Fibroblast of lung (primary cell): Measurements from ENCODE around the gene ITGA8. TPM values are rescaled to one million over a fixed set of nuclear protein-coding genes. Genes with fewer than 3 reads are reported as not detected.

Experiments
- DNase-seq, 2 donors: peaks; one replicate each; pipeline versions ENCODE4 v3.0.0 to v3.0.0-alpha.2; 2010; ENCODE audit warnings: low read depth in 2 of 2
- H2AFZ ChIP-seq: 2 replicates; pipeline ENCODE4 v1.5.1; 2012; ENCODE audit warnings: low read length, control low read depth, inconsistent platforms
- H3K27ac ChIP-seq: 2 replicates; pipeline ENCODE4 v1.5.1; 2011; ENCODE audit warnings: low read length, control low read depth; ENCODE audit not compliant: insufficient read depth
- H3K27me3 ChIP-seq: 2 replicates; pipeline ENCODE4 v1.5.1; 2011; ENCODE audit warnings: mild to moderate bottlenecking, low read length; ENCODE audit not compliant: control insufficient read depth, insufficient read depth
- H3K36me3 ChIP-seq: 2 replicates; pipeline ENCODE4 v1.5.1; 2011; ENCODE audit warnings: low read length; ENCODE audit not compliant: control insufficient read depth, insufficient read depth
- H3K4me1 ChIP-seq: 2 replicates; pipeline ENCODE4 v1.5.1; 2011; ENCODE audit warnings: low read length; ENCODE audit not compliant: control insufficient read depth, insufficient read depth; ENCODE audit errors: extremely low read depth
- H3K4me2 ChIP-seq: 2 replicates; pipeline ENCODE4 v1.5.1; 2011; ENCODE audit warnings: low read length, control low read depth; ENCODE audit not compliant: insufficient read depth; ENCODE audit errors: extremely low read depth
- H3K4me3 ChIP-seq, 4 experiments: fragments of 200-600 bp in 1 of 4; sonication (generic) in 1 of 4; replicated peaks in 1 of 4; 2 replicates each; pipeline ENCODE4 v1.5.1; 2011 to 2016; ENCODE audit warnings: low read length in 4 of 4, low read depth in 3 of 4, mild to moderate bottlenecking in 3 of 4, control low read depth in 2 of 4, inconsistent platforms in 1 of 4, mixed read lengths in 1 of 4; ENCODE audit not compliant: insufficient read depth in 1 of 4; ENCODE audit errors: control extremely low read depth in 1 of 4
- H3K79me2 ChIP-seq: 2 replicates; pipeline ENCODE4 v1.5.1; 2012; ENCODE audit warnings: mild to moderate bottlenecking, low read length, inconsistent platforms; ENCODE audit not compliant: control insufficient read depth, insufficient read depth
- H3K9ac ChIP-seq: 2 replicates; pipeline ENCODE4 v1.5.1; 2011; ENCODE audit warnings: mild to moderate bottlenecking, low read length, control low read depth; ENCODE audit not compliant: insufficient read depth
- H3K9me3 ChIP-seq: 2 replicates; pipeline ENCODE4 v1.5.1; 2012; ENCODE audit warnings: low read depth, low read length; ENCODE audit not compliant: control insufficient read depth, insufficient read depth
- H4K20me1 ChIP-seq: 2 replicates; pipeline ENCODE4 v1.5.1; 2011; ENCODE audit warnings: low read length; ENCODE audit not compliant: control insufficient read depth, insufficient read depth; ENCODE audit errors: extremely low read depth
- CTCF ChIP-seq, 2 donors: IDR thresholded peaks in 1 of 2; conservative IDR thresholded peaks in 1 of 2; 1 replicate in 1 of 2; 2 replicates in 1 of 2; pipeline ENCODE4 v1.5.1; 2011 to 2012; ENCODE audit warnings: low read length in 2 of 2, control low read depth in 1 of 2, inconsistent platforms in 1 of 2, low read depth in 1 of 2, mild to moderate bottlenecking in 1 of 2
- EZH2 ChIP-seq: IDR thresholded peaks from 2 replicates; pipeline ENCODE4 v1.5.1; 2012; ENCODE audit warnings: low read length, control low read depth, mild to moderate bottlenecking; ENCODE audit errors: missing control alignments
- polyA plus RNA-seq, 2 donors: library from polyadenylated mRNA; depleted of rRNA in 1 of 2; stranded (reverse) in 1 of 2; unstranded in 1 of 2; fragments of >200 nt; gene quantifications; 2 replicates each; pipeline ENCODE4 v1.2.1, GENCODE V29; 2011 to 2012; ENCODE audit warnings: missing spikeins in 1 of 2
- total RNA-seq: library from RNA; depleted of rRNA; stranded (reverse); fragments of >200 nt; gene quantifications from 2 replicates; pipeline ENCODE4 v1.2.1, GENCODE V29; 2014

ITGA8 gene
- total and polyA plus RNA-seq, 2 donors (not counting 1 experiment from before 2014, with no cell fraction given) = 0.62 to 0.99 TPM

GRCh38 chr10:15483215-15484075, 236.3 kb downstream of the ITGA8 start:
- Histone ChIP-seq H3K27ac (no peak overlapping the region), H3K9me3 (no peaks in the 10 kb centered on the region), H3K27me3 (no peaks in the 10 kb centered on the region), H4K20me1 (no peaks in the 10 kb centered on the region), H3K79me2 (no peaks in the 10 kb centered on the region), H2AFZ (no peak overlapping the region), H3K36me3 (no peaks in the 10 kb centered on the region), H3K9ac (no peak overlapping the region), H3K4me3 (no peak overlapping the region), H3K4me2 (no peak overlapping the region), H3K4me1 (peaks cover 4% of the 10 kb centered on the region)
- TF ChIP-seq CTCF (conservative IDR thresholded peaks at IDR 0.05 in 1 of 2, IDR thresholded peaks at IDR 0.05 in 1 of 2; ENCODE audit: low read depth in 1 of 2, low read length in 2 of 2) (no peak), EZH2 (no peak)
- DNase-seq = peak in 1 of 2 donors; percentile 51

DNA sequence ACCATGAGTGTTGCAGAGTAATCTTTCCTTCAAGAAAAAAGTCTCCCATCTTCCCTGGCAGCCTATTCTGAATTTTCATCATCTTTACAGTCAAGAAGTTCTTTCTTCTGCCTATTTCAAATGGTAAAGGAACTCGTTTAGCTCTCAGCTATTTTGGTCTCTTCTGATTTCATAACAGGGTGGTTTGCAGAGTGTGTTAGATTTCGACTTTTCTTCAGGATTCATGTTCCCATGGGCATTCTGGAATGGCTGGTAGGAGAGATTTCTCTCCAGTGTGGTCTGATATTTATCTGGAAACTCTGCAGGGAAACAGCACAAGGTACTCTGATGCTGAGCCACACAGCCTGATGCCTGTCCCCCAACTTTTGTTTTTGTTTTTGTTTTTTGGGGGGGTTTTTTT, 237.6 kb downstream of the ITGA8 start:
- no peaks in the 10 kb centered on the region for H3K36me3 ChIP-seq
- no peak overlapping the region for H3K27ac ChIP-seq
- peaks cover 4% of the 10 kb centered on the region for H3K4me1 ChIP-seq
- H3K27me3 ChIP-seq = no peaks in the 10 kb centered on the region
- H3K4me2 ChIP-seq = no peak overlapping the region
- H3K9ac ChIP-seq = no peak overlapping the region
- DNase-seq = no peak
- no peak overlapping the region for H2AFZ ChIP-seq
- H3K79me2 ChIP-seq = no peaks in the 10 kb centered on the region
- no peaks in the 10 kb centered on the region for H4K20me1 ChIP-seq
- H3K4me3 ChIP-seq = no peak overlapping the region
- TF ChIP-seq CTCF (conservative IDR thresholded peaks at IDR 0.05 in 1 of 2, IDR thresholded peaks at IDR 0.05 in 1 of 2; ENCODE audit: low read depth in 1 of 2, low read length in 2 of 2) = no peak
- no peak for TF ChIP-seq EZH2
- no peaks in the 10 kb centered on the region for H3K9me3 ChIP-seq

DNA sequence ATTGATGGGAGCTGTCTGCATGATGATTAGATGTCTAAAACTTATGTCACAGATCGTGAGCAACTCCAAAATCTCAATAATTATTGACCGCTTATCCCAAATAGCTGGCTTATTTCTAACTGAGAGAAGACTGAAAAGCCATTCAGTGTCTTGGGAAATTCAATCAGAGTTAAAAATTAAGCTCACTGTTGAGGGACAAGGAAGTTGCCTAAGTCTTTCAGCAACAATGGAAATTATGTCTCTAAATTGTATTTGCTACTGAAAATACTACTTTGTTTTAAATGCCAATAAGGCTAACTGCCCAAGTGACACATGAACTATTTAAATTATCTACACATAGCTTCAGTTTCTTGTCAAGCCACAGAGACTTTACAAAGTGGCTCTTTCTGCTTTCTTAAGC, 240.8 kb downstream of the ITGA8 start:
- TF ChIP-seq CTCF (conservative IDR thresholded peaks at IDR 0.05 in 1 of 2, IDR thresholded peaks at IDR 0.05 in 1 of 2; ENCODE audit: low read depth in 1 of 2, low read length in 2 of 2) (no peak), EZH2 (no peak)

More for the DNA sequence above, 240.8 kb downstream of the ITGA8 start:
- Histone ChIP-seq H2AFZ (no peak overlapping the region), H3K4me2 (no peak overlapping the region), H3K4me3 (no peak overlapping the region), H3K9me3 (no peaks in the 10 kb centered on the region), H3K27ac (no peak overlapping the region), H3K79me2 (no peaks in the 10 kb centered on the region), H3K4me1 (no peaks in the 10 kb centered on the region), H3K36me3 (no peaks in the 10 kb centered on the region), H4K20me1 (no peaks in the 10 kb centered on the region), H3K9ac (no peak overlapping the region), H3K27me3 (no peaks in the 10 kb centered on the region)
- DNase-seq = no peak
